HEK293T (cell line): ENCODE results near the gene TAF4B.

Experiments
- CTCF ChIA-PET: fragments of 350-600 bp; formaldehyde crosslinking; extraction: SDS; loops from one replicate; lab custom pipeline; 2021; ENCODE audit warnings: antibody characterized with exemption, inconsistent platforms; lab: Yijun Ruan, JAX
- POLR2A ChIA-PET: fragments of 350-600 bp; formaldehyde crosslinking; extraction: SDS; loops from one replicate; lab custom pipeline; 2020; ENCODE audit warnings: antibody characterized with exemption, inconsistent platforms; lab: Yijun Ruan, JAX
- DNase-seq: peaks from one replicate; pipeline ENCODE4 v3.0.0; 2012; ENCODE audit warnings: mixed read lengths; ENCODE audit errors: extremely low spot score
- ARNT ChIP-seq: fragments of 450-650 bp; IDR thresholded peaks from 2 replicates; pipeline ENCODE4 v1.6.1; 2017; ENCODE audit warnings: mild to moderate bottlenecking
- BHLHE40 ChIP-seq: fragments of 450-650 bp; IDR thresholded peaks from 2 replicates; pipeline ENCODE4 v1.6.1; 2016; ENCODE audit warnings: mild to moderate bottlenecking, moderate library complexity, borderline replicate concordance
- CTBP1 ChIP-seq: fragments of 450-650 bp; IDR thresholded peaks from 2 replicates; pipeline ENCODE4 v1.6.1; 2016; ENCODE audit warnings: borderline replicate concordance
- ELF4 ChIP-seq: fragments of 450-650 bp; IDR thresholded peaks from 2 replicates; pipeline ENCODE4 v1.6.1; 2017; ENCODE audit warnings: antibody characterized with exemption
- FOXA1 ChIP-seq: fragments of 450-650 bp; IDR thresholded peaks from 2 replicates; pipeline ENCODE4 v1.6.1; 2016; ENCODE audit warnings: mild to moderate bottlenecking
- FOXK2 ChIP-seq: fragments of 450-650 bp; IDR thresholded peaks from 2 replicates; pipeline ENCODE4 v1.6.1; 2016; ENCODE audit warnings: mild to moderate bottlenecking
- FOXM1 ChIP-seq: fragments of 450-650 bp; IDR thresholded peaks from 2 replicates; pipeline ENCODE4 v1.6.1; 2017; ENCODE audit warnings: mild to moderate bottlenecking, borderline replicate concordance
- HDGF ChIP-seq: fragments of 450-650 bp; IDR thresholded peaks from 2 replicates; pipeline ENCODE4 v1.6.1; 2017; ENCODE audit warnings: antibody characterized with exemption, borderline replicate concordance
- L3MBTL2 ChIP-seq: fragments of 450-650 bp; conservative IDR thresholded peaks from 2 replicates; pipeline ENCODE4 v1.6.1; 2016; ENCODE audit warnings: mild to moderate bottlenecking
- LEF1 ChIP-seq: fragments of 450-650 bp; IDR thresholded peaks from 2 replicates; pipeline ENCODE4 v1.6.1; 2017; ENCODE audit warnings: mild to moderate bottlenecking, borderline replicate concordance
- NFRKB ChIP-seq: fragments of 450-650 bp; IDR thresholded peaks from 2 replicates; pipeline ENCODE4 v1.6.1; 2016; ENCODE audit warnings: mild to moderate bottlenecking, moderate library complexity
- PKNOX1 ChIP-seq: fragments of 450-650 bp; IDR thresholded peaks from 2 replicates; pipeline ENCODE4 v1.6.1; 2016
- SP1 ChIP-seq: fragments of 450-650 bp; IDR thresholded peaks from 2 replicates; pipeline ENCODE4 v1.6.1; 2017
- SUZ12 ChIP-seq: fragments of 450-650 bp; IDR thresholded peaks from 2 replicates; pipeline ENCODE4 v1.6.1; 2016; ENCODE audit warnings: mild to moderate bottlenecking
- TARDBP ChIP-seq: fragments of 450-650 bp; IDR thresholded peaks from 2 replicates; pipeline ENCODE4 v1.6.1; 2016
- ZNF384 ChIP-seq: fragments of 450-650 bp; IDR thresholded peaks from 2 replicates; pipeline ENCODE4 v1.6.1; 2016

TAF4B gene

GRCh38 chr18:26425148-26425531 is 198.9 kb downstream of the TAF4B start:
- CTCF ChIA-PET: no interaction called here
- TF ChIP-seq ZNF384 (no peak), FOXK2 (no peak), ELF4 (no peak), PKNOX1 (no peak), SUZ12 (no peak), BHLHE40 (no peak), ARNT (no peak), L3MBTL2 (no peak)
- POLR2A ChIA-PET: no interaction called here
- no peak for DNase-seq

- ChIA-PET CTCF (no interaction called here), POLR2A (no interaction called here)
- peak; percentile 64 for DNase-seq
- 0 out of 2 replicates have a peak, but pooled peaks have one; percentile 9 for TF ChIP-seq PKNOX1
- TF ChIP-seq LEF1: no peak
These were observed 203.4 kb downstream of the TAF4B start for GRCh38 chr18:26429535-26430226.

- DNase-seq: no peak
- CTCF ChIA-PET: no interaction called here
- TF ChIP-seq ARNT: no peak
- TF ChIP-seq SP1: no peak
- TF ChIP-seq L3MBTL2: no peak
- no peak for TF ChIP-seq NFRKB
- TF ChIP-seq LEF1: no peak
- no peak for TF ChIP-seq FOXA1
- TF ChIP-seq FOXK2: no peak
- no peak for TF ChIP-seq HDGF
- no peak for TF ChIP-seq CTBP1
- no peak for TF ChIP-seq BHLHE40
- TF ChIP-seq FOXM1: no peak
- no peak for TF ChIP-seq SUZ12
- TF ChIP-seq ZNF384: no peak
- no peak for TF ChIP-seq TARDBP
- TF ChIP-seq PKNOX1: no peak
- TF ChIP-seq ELF4: no peak
- POLR2A ChIA-PET: no interaction called here
These were observed 206.6 kb downstream of the TAF4B start for GRCh38 chr18:26432651-26433424.

- no peak for DNase-seq
- ChIA-PET CTCF (no interaction called here), POLR2A (no interaction called here)
- TF ChIP-seq CTBP1 (no peak), PKNOX1 (no peak), ELF4 (no peak), ZNF384 (no peak), NFRKB (no peak), LEF1 (no peak), HDGF (no peak), L3MBTL2 (no peak), SUZ12 (no peak), BHLHE40 (no peak), ARNT (no peak), SP1 (no peak), FOXM1 (no peak), FOXK2 (no peak), TARDBP (no peak), FOXA1 (no peak)
These were observed 208.6 kb downstream of the TAF4B start for GRCh38 chr18:26434887-26435286.

GRCh38 chr18:26435415-26436095 is 209.3 kb downstream of the TAF4B start:
- CTCF ChIA-PET: interaction anchor here (0.5 to 1.5 kb wide), 2 partner anchors 33 to 378 kb away, joined by 3 to 5 read pairs; no protein-coding TSS in a partner anchor
- TF ChIP-seq FOXM1 (no peak), BHLHE40 (no peak), TARDBP (no peak), SP1 (no peak), PKNOX1 (no peak), ZNF384 (no peak), ELF4 (no peak), NFRKB (no peak), L3MBTL2 (no peak), FOXA1 (no peak), FOXK2 (no peak)
- DNase-seq: no peak
- POLR2A ChIA-PET: no interaction called here
